H9 (cell line): Measurements from ENCODE around the gene ZNF423. TPM values are rescaled to one million over a fixed set of nuclear protein-coding genes. Genes with fewer than 3 reads are reported as not detected.
A peak's percentile ranks its signal among the peaks of the same experiment; 100 is the strongest.

ENCODE experiments used
- DNase-seq: peaks from one replicate; pipeline ENCODE4 v3.0.0-alpha.2; 2017
- H2AFZ ChIP-seq: one replicate; pipeline ENCODE4 v1.6.1; 2013; ENCODE audit warnings: mild to moderate bottlenecking, low read length, control low read depth, moderate library complexity
- H2AK5ac ChIP-seq: 2 replicates; pipeline ENCODE4 v1.6.1; 2013; ENCODE audit warnings: low read length, control low read depth, mixed read lengths; ENCODE audit not compliant: insufficient read length
- H2BK120ac ChIP-seq: one replicate; pipeline ENCODE4 v1.6.1; 2013; ENCODE audit warnings: low read depth, mild to moderate bottlenecking, low read length, control low read depth, inconsistent platforms; ENCODE audit not compliant: poor library complexity, severe bottlenecking
- H2BK12ac ChIP-seq: 2 replicates; pipeline ENCODE4 v1.6.1; 2013; ENCODE audit warnings: low read length, control low read depth, mixed read lengths, low read depth; ENCODE audit not compliant: insufficient read length
- H2BK15ac ChIP-seq: 2 replicates; pipeline ENCODE4 v1.6.1; 2013; ENCODE audit warnings: low read depth, low read length, control low read depth
- H2BK20ac ChIP-seq: one replicate; pipeline ENCODE4 v1.6.1; 2013; ENCODE audit warnings: low read depth, mild to moderate bottlenecking, low read length, control low read depth, inconsistent platforms; ENCODE audit not compliant: poor library complexity, severe bottlenecking
- H2BK5ac ChIP-seq: 2 replicates; pipeline ENCODE4 v1.6.1; 2013; ENCODE audit warnings: low read length, control low read depth, mixed read lengths; ENCODE audit not compliant: insufficient read length
- H3K14ac ChIP-seq: 2 replicates; pipeline ENCODE4 v1.6.1; 2013; ENCODE audit warnings: low read length, control low read depth; ENCODE audit not compliant: insufficient read depth
- H3K18ac ChIP-seq: 2 replicates; pipeline ENCODE4 v1.6.1; 2013; ENCODE audit warnings: low read depth, mild to moderate bottlenecking, mixed read lengths, low read length, control low read depth; ENCODE audit not compliant: insufficient read length
- H3K23ac ChIP-seq: 2 replicates; pipeline ENCODE4 v1.6.1; 2013; ENCODE audit warnings: low read length, control low read depth, mixed read lengths, low read depth; ENCODE audit not compliant: insufficient read length
- H3K23me2 ChIP-seq: 2 replicates; pipeline ENCODE4 v1.6.1; 2013; ENCODE audit warnings: low read depth, mild to moderate bottlenecking, mixed read lengths, low read length, control low read depth; ENCODE audit not compliant: insufficient read length, poor library complexity, severe bottlenecking
- H3K27ac ChIP-seq: 2 replicates; pipeline ENCODE4 v1.5.1; 2013; ENCODE audit warnings: low read length, control low read depth, mixed read lengths, low read depth; ENCODE audit not compliant: insufficient read length
- H3K27me3 ChIP-seq: 2 replicates; pipeline ENCODE4 v1.6.1; 2013; ENCODE audit warnings: low read length, control low read depth, inconsistent platforms; ENCODE audit not compliant: insufficient read depth
- H3K4ac ChIP-seq: 2 replicates; pipeline ENCODE4 v1.6.1; 2013; ENCODE audit warnings: low read depth, mild to moderate bottlenecking, control low read depth, inconsistent platforms, low read length, moderate library complexity
- H3K4me1 ChIP-seq: 2 replicates; pipeline ENCODE4 v1.6.1; 2013; ENCODE audit warnings: low read length, control low read depth, inconsistent platforms; ENCODE audit not compliant: insufficient read depth
- H3K4me2 ChIP-seq: 2 replicates; pipeline ENCODE4 v1.6.1; 2013; ENCODE audit warnings: low read length, control low read depth, mixed read lengths; ENCODE audit not compliant: insufficient read length, insufficient read depth
- H3K56ac ChIP-seq: 2 replicates; pipeline ENCODE4 v1.6.1; 2013; ENCODE audit warnings: low read depth, mild to moderate bottlenecking, mixed read lengths, low read length, control low read depth; ENCODE audit not compliant: insufficient read length
- H3K79me1 ChIP-seq: 2 replicates; pipeline ENCODE4 v1.6.1; 2013; ENCODE audit warnings: low read depth, mild to moderate bottlenecking, moderate library complexity, low read length, control low read depth, inconsistent platforms; ENCODE audit not compliant: insufficient read depth, poor library complexity, severe bottlenecking
- H3K79me2 ChIP-seq: 2 replicates; pipeline ENCODE4 v1.6.1; 2013; ENCODE audit warnings: low read length, control low read depth, inconsistent platforms; ENCODE audit not compliant: insufficient read depth
- H3K9ac ChIP-seq: 2 replicates; pipeline ENCODE4 v1.6.1; 2013; ENCODE audit warnings: low read length, control low read depth, mixed read lengths; ENCODE audit not compliant: insufficient read length; ENCODE audit errors: extremely low read depth
- H3K9me3 ChIP-seq: one replicate; pipeline ENCODE4 v1.6.1; 2013; ENCODE audit warnings: low read depth, low read length, inconsistent platforms; ENCODE audit not compliant: control insufficient read depth
- H3T11ph ChIP-seq: one replicate; pipeline ENCODE4 v1.6.1; 2013; ENCODE audit warnings: mild to moderate bottlenecking, low read length, control low read depth, inconsistent platforms
- H4K20me1 ChIP-seq: one replicate; pipeline ENCODE4 v1.6.1; 2013; ENCODE audit not compliant: control insufficient read depth, insufficient read length, insufficient read depth
- H4K5ac ChIP-seq: 2 replicates; pipeline ENCODE4 v1.6.1; 2013; ENCODE audit warnings: low read depth, mild to moderate bottlenecking, mixed read lengths, low read length, control low read depth; ENCODE audit not compliant: insufficient read length
- H4K8ac ChIP-seq: replicated peaks from 2 replicates; pipeline ENCODE4 v1.6.1; 2013; ENCODE audit warnings: low read length, control low read depth, mixed read lengths, low read depth; ENCODE audit not compliant: insufficient read length
- H4K91ac ChIP-seq: 2 replicates; pipeline ENCODE4 v1.6.1; 2013; ENCODE audit warnings: low read depth, mild to moderate bottlenecking, moderate library complexity, mixed read lengths, low read length, control low read depth; ENCODE audit not compliant: insufficient read length
- H3K27ac Mint-ChIP-seq, 3 experiments: 2 replicates in 2 of 3; 3 replicates in 1 of 3; pipeline ENCODE4 v1.8.0; 2020 to 2021; ENCODE audit warnings: mixed read lengths in 3 of 3, mild to moderate bottlenecking in 1 of 3, moderate library complexity in 1 of 3
- H3K27me3 Mint-ChIP-seq: 2 replicates; pipeline ENCODE4 v1.8.0; 2021; ENCODE audit warnings: low read depth, mild to moderate bottlenecking, moderate library complexity, mixed read lengths
- H3K36me3 Mint-ChIP-seq, 3 experiments: 2 replicates in 2 of 3; 3 replicates in 1 of 3; pipeline ENCODE4 v1.8.0; 2020 to 2021; ENCODE audit warnings: low read depth in 3 of 3, mixed read lengths in 3 of 3; ENCODE audit not compliant: insufficient read depth in 1 of 3
- H3K4me1 Mint-ChIP-seq, 2 experiments: 2 replicates each; pipeline ENCODE4 v1.8.0; 2020; ENCODE audit warnings: mixed read lengths in 2 of 2
- H3K4me3 Mint-ChIP-seq, 2 experiments: 2 replicates in 1 of 2; 3 replicates in 1 of 2; pipeline ENCODE4 v1.8.0; 2020 to 2021; ENCODE audit warnings: mild to moderate bottlenecking in 2 of 2, mixed read lengths in 2 of 2, moderate library complexity in 1 of 2
- H3K9me3 Mint-ChIP-seq, 2 experiments: 2 replicates in 1 of 2; 3 replicates in 1 of 2; pipeline ENCODE4 v1.8.0; 2020; ENCODE audit warnings: mild to moderate bottlenecking in 2 of 2, mixed read lengths in 2 of 2, moderate library complexity in 1 of 2
- WGBS: extraction: QIAGEN DNeasy Blood & Tissue Kit; methylation state at CpG from one replicate; pipeline ENCODE4 v1.1.7; 2013; ENCODE audit warnings: missing lambda C conversion rate, low lambda C conversion rate, mixed read lengths; ENCODE audit not compliant: insufficient read length; ENCODE audit errors: extremely low coverage; 5-methylcytosine and 5-hydroxymethylcytosine counted together
- total RNA-seq: library from RNA; stranded (reverse); gene quantifications from 2 replicates; pipeline ENCODE4 v1.2.1, GENCODE V29; 2021
- TF ChIP-seq, protein P1 (sequence below): fragments of 200-600 bp; sonication (generic); conservative IDR thresholded peaks from 3 replicates; pipeline ENCODE4 v1.8.0; 2021; ENCODE audit warnings: antibody characterized with exemption, mild to moderate bottlenecking

The ZNF423 gene
- total RNA-seq, 1 experiment from 2014 or later = 51.5 TPM

DNA sequence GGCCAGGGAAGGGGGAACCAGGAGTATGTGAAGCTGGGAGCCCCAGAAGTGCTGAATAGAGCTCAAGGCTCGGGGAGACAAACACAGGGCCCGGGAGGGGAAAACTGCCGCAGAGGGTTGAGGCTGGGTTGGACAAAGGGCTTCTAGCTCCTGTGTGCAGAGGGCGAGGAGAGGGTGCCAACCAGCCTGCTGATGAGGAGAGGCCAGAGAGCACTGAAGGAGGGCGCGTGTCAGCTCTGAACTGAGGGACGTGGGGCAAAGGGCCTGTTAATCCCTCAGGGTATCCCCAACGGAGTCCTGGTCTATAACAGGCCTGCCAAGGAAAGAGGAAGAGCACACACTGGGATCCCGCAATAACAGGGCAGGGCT is 331.0 kb downstream of the ZNF423 start:
- Histone ChIP-seq H4K20me1 (no peaks in the 10 kb centered on the region), H2AFZ (no peak overlapping the region), H3K56ac (no peak overlapping the region), H2BK12ac (no peak overlapping the region), H3K4me1 (peaks cover 4% of the 10 kb centered on the region; the same call in 1 of the 2 replicates), H3K9ac (no peak overlapping the region), H4K8ac (no peak overlapping the region), H3K9me3 (no peaks in the 10 kb centered on the region), H4K5ac (no peak overlapping the region), H3K4ac (no peak overlapping the region), H3K79me1 (no peaks in the 10 kb centered on the region), H3K27ac (no peak overlapping the region), H2AK5ac (no peak overlapping the region), H3K14ac (no peak overlapping the region; the same call in 1 of the 2 replicates), H3T11ph (no peak overlapping the region), H2BK15ac (no peak overlapping the region), H2BK20ac (no peak overlapping the region), H3K27me3 (no peaks in the 10 kb centered on the region), H2BK120ac (no peak overlapping the region), H3K23ac (no peak overlapping the region), H3K23me2 (no peaks in the 10 kb centered on the region), H3K79me2 (no peaks in the 10 kb centered on the region), H3K4me2 (no peak overlapping the region), H3K18ac (no peak overlapping the region), H2BK5ac (no peak overlapping the region), H4K91ac (no peak overlapping the region)
- TF ChIP-seq, protein P1, sequence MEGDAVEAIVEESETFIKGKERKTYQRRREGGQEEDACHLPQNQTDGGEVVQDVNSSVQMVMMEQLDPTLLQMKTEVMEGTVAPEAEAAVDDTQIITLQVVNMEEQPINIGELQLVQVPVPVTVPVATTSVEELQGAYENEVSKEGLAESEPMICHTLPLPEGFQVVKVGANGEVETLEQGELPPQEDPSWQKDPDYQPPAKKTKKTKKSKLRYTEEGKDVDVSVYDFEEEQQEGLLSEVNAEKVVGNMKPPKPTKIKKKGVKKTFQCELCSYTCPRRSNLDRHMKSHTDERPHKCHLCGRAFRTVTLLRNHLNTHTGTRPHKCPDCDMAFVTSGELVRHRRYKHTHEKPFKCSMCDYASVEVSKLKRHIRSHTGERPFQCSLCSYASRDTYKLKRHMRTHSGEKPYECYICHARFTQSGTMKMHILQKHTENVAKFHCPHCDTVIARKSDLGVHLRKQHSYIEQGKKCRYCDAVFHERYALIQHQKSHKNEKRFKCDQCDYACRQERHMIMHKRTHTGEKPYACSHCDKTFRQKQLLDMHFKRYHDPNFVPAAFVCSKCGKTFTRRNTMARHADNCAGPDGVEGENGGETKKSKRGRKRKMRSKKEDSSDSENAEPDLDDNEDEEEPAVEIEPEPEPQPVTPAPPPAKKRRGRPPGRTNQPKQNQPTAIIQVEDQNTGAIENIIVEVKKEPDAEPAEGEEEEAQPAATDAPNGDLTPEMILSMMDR = no peak
- no peak overlapping the region for H3K4me3 Mint-ChIP-seq
- peak overlapping the region in 2 of 3 experiments; percentile 55 to 89; a peak in 2 of 7 replicates for H3K27ac Mint-ChIP-seq
- no peaks in the 10 kb centered on the region for H3K27me3 Mint-ChIP-seq
- no CpG with 5 or more reads among the region's 9 CpGs for WGBS
- no peak for DNase-seq
- no peaks in the 10 kb centered on the region for H3K9me3 Mint-ChIP-seq
- H3K36me3 Mint-ChIP-seq = peaks cover 9 to 19% (median 10%) of the 10 kb centered on the region in 3 experiments; a peak in 6 of 7 replicates
- peaks cover 25 to 33% of the 10 kb centered on the region in 2 experiments for H3K4me1 Mint-ChIP-seq
